Femur (tissue), 1 donor: ENCODE results near the gene ECSIT.
"Not testable (repeated sequence)": the region's sequence is repeated elsewhere in the genome, so short reads cannot be mapped to it uniquely, and the experiment has no call there.

Experiments
- DNase-seq: peaks from one replicate; pipeline ENCODE4 v3.0.0-alpha.2; 2017

The ECSIT gene

GRCh38 chr19:11473725-11474124, 55.2 kb downstream of the ECSIT start:
- DNase-seq = no peak

GRCh38 chr19:11468266-11468845, 60.6 kb downstream of the ECSIT start:
- not testable (repeated sequence) for DNase-seq

GRCh38 chr19:11465600-11465999, 63.3 kb downstream of the ECSIT start:
- DNase-seq = no peak

GRCh38 chr19:11464333-11465265, 64.3 kb downstream of the ECSIT start:
- no peak for DNase-seq

GRCh38 chr19:11463391-11463790, 65.5 kb downstream of the ECSIT start:
- no peak for DNase-seq

GRCh38 chr19:11461453-11461852, 67.5 kb downstream of the ECSIT start:
- no peak for DNase-seq

- DNase-seq = no peak
Observed at GRCh38 chr19:11460207-11460606, 68.7 kb downstream of the ECSIT start.

- DNase-seq = not testable (repeated sequence)
Observed at GRCh38 chr19:11458912-11459311, 70.0 kb downstream of the ECSIT start.

GRCh38 chr19:11458236-11458900, 70.6 kb downstream of the ECSIT start:
- no peak for DNase-seq

GRCh38 chr19:11457831-11458230, 71.1 kb downstream of the ECSIT start:
- DNase-seq = no peak

GRCh38 chr19:11457115-11457514, 71.8 kb downstream of the ECSIT start:
- no peak for DNase-seq

GRCh38 chr19:11456659-11457058, 72.3 kb downstream of the ECSIT start:
- no peak for DNase-seq
